BLaER1 (cell line): ENCODE data around the gene CD300LG.

Experiments
- H3K27ac ChIP-seq: shearing (Covaris generic); formaldehyde crosslinking; 2 replicates; pipeline ENCODE4 v1.8.1; 2022
- H3K27me3 ChIP-seq: shearing (Covaris generic); formaldehyde crosslinking; 2 replicates; pipeline ENCODE4 v1.8.1; 2022
- H3K36me3 ChIP-seq: shearing (Covaris generic); formaldehyde crosslinking; 2 replicates; pipeline ENCODE4 v1.8.1; 2022
- H3K4me1 ChIP-seq: shearing (Covaris generic); formaldehyde crosslinking; 2 replicates; pipeline ENCODE4 v1.8.1; 2022
- H3K4me2 ChIP-seq: shearing (Covaris generic); formaldehyde crosslinking; 2 replicates; pipeline ENCODE4 v1.8.1; 2022
- H3K4me3 ChIP-seq: shearing (Covaris generic); formaldehyde crosslinking; 2 replicates; pipeline ENCODE4 v1.8.1; 2022
- H3K9ac ChIP-seq: shearing (Covaris generic); formaldehyde crosslinking; 2 replicates; pipeline ENCODE4 v1.8.1; 2022
- H3K9me3 ChIP-seq: shearing (Covaris generic); formaldehyde crosslinking; 2 replicates; pipeline ENCODE4 v1.8.1; 2022
- H4K20me1 ChIP-seq: shearing (Covaris generic); formaldehyde crosslinking; 2 replicates; pipeline ENCODE4 v1.8.1; 2022
- Cebpa-rat ChIP-seq: shearing (Covaris generic); IDR thresholded peaks from 2 replicates; pipeline ENCODE4 v1.8.1; 2022

The CD300LG gene

GRCh38 chr17:43846221-43846712 lies 709 bp upstream of the CD300LG start:
- Histone ChIP-seq H3K36me3 (no peaks in the 10 kb centered on the region), H3K27ac (no peak overlapping the region), H3K9ac (no peak overlapping the region), H3K4me2 (no peak overlapping the region), H4K20me1 (no peaks in the 10 kb centered on the region), H3K27me3 (no peaks in the 10 kb centered on the region), H3K9me3 (no peaks in the 10 kb centered on the region), H3K4me1 (no peaks in the 10 kb centered on the region; the same call in 1 of the 2 replicates), H3K4me3 (no peak overlapping the region)
- TF ChIP-seq Cebpa-rat = no peak

GRCh38 chr17:43848601-43849000 lies 1.6 kb downstream of the CD300LG start:
- no peaks in the 10 kb centered on the region for H3K9me3 ChIP-seq
- no peak overlapping the region for H3K27ac ChIP-seq

GRCh38 chr17:43849116-43849515 lies 2.1 kb downstream of the CD300LG start:
- Histone ChIP-seq H3K27me3 (no peaks in the 10 kb centered on the region), H4K20me1 (no peaks in the 10 kb centered on the region), H3K4me2 (no peak overlapping the region), H3K27ac (no peak overlapping the region), H3K4me1 (no peaks in the 10 kb centered on the region; the same call in 1 of the 2 replicates), H3K9ac (no peak overlapping the region), H3K4me3 (no peak overlapping the region), H3K9me3 (no peaks in the 10 kb centered on the region), H3K36me3 (no peaks in the 10 kb centered on the region)
- TF ChIP-seq Cebpa-rat = no peak

More at GRCh38 chr17:43848601-43849000, 1.6 kb downstream of the CD300LG start:
- Histone ChIP-seq H3K27me3 (no peaks in the 10 kb centered on the region), H3K4me2 (no peak overlapping the region), H4K20me1 (no peaks in the 10 kb centered on the region), H3K9ac (no peak overlapping the region), H3K4me1 (no peaks in the 10 kb centered on the region; the same call in 1 of the 2 replicates), H3K4me3 (no peak overlapping the region), H3K36me3 (no peaks in the 10 kb centered on the region)
- no peak for TF ChIP-seq Cebpa-rat

GRCh38 chr17:43852571-43852970 lies 5.6 kb downstream of the CD300LG start:
- Histone ChIP-seq H3K36me3 (no peaks in the 10 kb centered on the region), H3K9ac (no peak overlapping the region), H3K9me3 (no peaks in the 10 kb centered on the region; the same call in 1 of the 2 replicates), H3K4me3 (no peak overlapping the region), H3K4me1 (no peaks in the 10 kb centered on the region), H4K20me1 (no peaks in the 10 kb centered on the region), H3K4me2 (no peak overlapping the region), H3K27me3 (no peaks in the 10 kb centered on the region), H3K27ac (no peak overlapping the region)
- no peak for TF ChIP-seq Cebpa-rat

- Histone ChIP-seq H3K4me3 (no peak overlapping the region), H3K4me1 (peaks cover 9% of the 10 kb centered on the region), H3K9me3 (no peaks in the 10 kb centered on the region; the same call in 1 of the 2 replicates), H3K4me2 (no peak overlapping the region), H4K20me1 (no peaks in the 10 kb centered on the region), H3K27ac (no peak overlapping the region), H3K9ac (no peak overlapping the region), H3K36me3 (no peaks in the 10 kb centered on the region), H3K27me3 (no peaks in the 10 kb centered on the region)
- no peak for TF ChIP-seq Cebpa-rat
Measured at GRCh38 chr17:43853546-43853945, 6.6 kb downstream of the CD300LG start.

- Histone ChIP-seq H3K4me3 (no peak overlapping the region), H3K36me3 (no peaks in the 10 kb centered on the region), H4K20me1 (no peaks in the 10 kb centered on the region), H3K27me3 (no peaks in the 10 kb centered on the region), H3K4me2 (no peak overlapping the region), H3K9me3 (no peaks in the 10 kb centered on the region; the same call in 1 of the 2 replicates), H3K9ac (no peak overlapping the region), H3K27ac (no peak overlapping the region), H3K4me1 (peaks cover 10% of the 10 kb centered on the region)
- TF ChIP-seq Cebpa-rat = no peak
Measured at GRCh38 chr17:43854498-43854897, 7.5 kb downstream of the CD300LG start.

- H3K4me1 ChIP-seq = peaks cover 10% of the 10 kb centered on the region
- H3K27ac ChIP-seq = no peak overlapping the region
- H3K36me3 ChIP-seq = no peaks in the 10 kb centered on the region
- H4K20me1 ChIP-seq = no peaks in the 10 kb centered on the region
- no peak for TF ChIP-seq Cebpa-rat
- no peak overlapping the region for H3K4me3 ChIP-seq
- H3K27me3 ChIP-seq = no peaks in the 10 kb centered on the region
- no peak overlapping the region for H3K4me2 ChIP-seq
- H3K9ac ChIP-seq = no peak overlapping the region
- H3K9me3 ChIP-seq = no peaks in the 10 kb centered on the region; the same call in 1 of the 2 replicates
Measured at GRCh38 chr17:43855061-43855460, 8.1 kb downstream of the CD300LG start.

- TF ChIP-seq Cebpa-rat = no peak
- H3K36me3 ChIP-seq = no peaks in the 10 kb centered on the region
- no peaks in the 10 kb centered on the region for H3K27me3 ChIP-seq
- H3K27ac ChIP-seq = no peak overlapping the region
- H3K9me3 ChIP-seq = no peaks in the 10 kb centered on the region; the same call in 1 of the 2 replicates
- H3K4me2 ChIP-seq = no peak overlapping the region
- no peak overlapping the region for H3K9ac ChIP-seq
- H3K4me1 ChIP-seq = peaks cover 17% of the 10 kb centered on the region
- H3K4me3 ChIP-seq = no peak overlapping the region
- H4K20me1 ChIP-seq = no peaks in the 10 kb centered on the region
Measured at GRCh38 chr17:43856141-43856540, 9.2 kb downstream of the CD300LG start.

- no peak for TF ChIP-seq Cebpa-rat
- Histone ChIP-seq H3K36me3 (no peaks in the 10 kb centered on the region), H3K27me3 (no peaks in the 10 kb centered on the region), H4K20me1 (no peaks in the 10 kb centered on the region), H3K27ac (no peak overlapping the region), H3K4me3 (no peak overlapping the region), H3K9me3 (no peaks in the 10 kb centered on the region; the same call in 1 of the 2 replicates), H3K4me2 (no peak overlapping the region), H3K9ac (no peak overlapping the region), H3K4me1 (peaks cover 20% of the 10 kb centered on the region)
Measured at GRCh38 chr17:43857141-43857540, 10.2 kb downstream of the CD300LG start.

- no peak for TF ChIP-seq Cebpa-rat
- Histone ChIP-seq H4K20me1 (no peaks in the 10 kb centered on the region), H3K36me3 (no peaks in the 10 kb centered on the region), H3K27me3 (no peaks in the 10 kb centered on the region), H3K4me3 (no peak overlapping the region), H3K4me2 (peak overlapping the region; percentile 36), H3K9me3 (no peaks in the 10 kb centered on the region; the same call in 1 of the 2 replicates), H3K9ac (no peak overlapping the region), H3K4me1 (peaks cover 20% of the 10 kb centered on the region), H3K27ac (no peak overlapping the region)
Measured at GRCh38 chr17:43857957-43858600, 11.1 kb downstream of the CD300LG start.
